K562 (cell line): ENCODE data around the gene ACOT7. TPM values are rescaled to one million over a fixed set of nuclear protein-coding genes. Genes with fewer than 3 reads are reported as not detected.

Experiments used
- FOXA1 ChIP-seq: fragments of 450-650 bp; IDR thresholded peaks from 2 replicates; pipeline ENCODE4 v1.6.1; 2016; ENCODE audit warnings: mild to moderate bottlenecking, borderline replicate concordance
- GATA2 ChIP-seq: sonication (generic); formaldehyde crosslinking; IDR thresholded peaks from 2 replicates; pipeline ENCODE4 v1.4.0; 2020; ENCODE audit warnings: mild to moderate bottlenecking, missing genetic modification reagents
- PHF8 ChIP-seq: fragments of 200-600 bp; sonication (generic); IDR thresholded peaks from 2 replicates; pipeline ENCODE4 v1.6.1; 2012; ENCODE audit warnings: mixed run types, mild to moderate bottlenecking, inconsistent platforms, low read length, moderate library complexity, borderline replicate concordance
- POLR2A ChIP-seq: fragments of 450-650 bp; conservative IDR thresholded peaks from 2 replicates; pipeline ENCODE4 v1.6.1; 2016
- ZFP36 ChIP-seq: fragments of 150-350 bp; IDR thresholded peaks from 2 replicates; pipeline ENCODE4 v1.6.1; 2018; ENCODE audit warnings: low read length, low read depth; ENCODE audit not compliant: partially characterized antibody
- ZKSCAN8 ChIP-seq: fragments of 200-800 bp; sonication (Bioruptor generic); IDR thresholded peaks from 2 replicates; pipeline ENCODE4 v1.6.1; 2016; ENCODE audit warnings: missing genetic modification characterization, missing compliant biosample characterization
- ZNF41 ChIP-seq: fragments of 250-450 bp; sonication (Bioruptor Pico); conservative IDR thresholded peaks from 2 replicates; pipeline ENCODE4 v1.4.0; 2020; ENCODE audit warnings: mild to moderate bottlenecking
- polyA plus RNA-seq, 8 experiments: library from polyadenylated mRNA; depleted of rRNA in 4 of 8; stranded (reverse) in 5 of 8; unstranded in 3 of 8; fragments of >200 nt; fragmentation: Nextera tagmentation in 2 of 8; fragmentation: Illumina TruSeq in 1 of 8; extraction: Ambion mirVana in 2 of 8; extraction: Trizol in 1 of 8; gene quantifications; 2 replicates each; pipeline versions ENCODE4 v1.2.1 to v1.2.3, GENCODE V29; 2011 to 2014; ENCODE audit warnings: inconsistent platforms in 1 of 8, missing spikeins in 1 of 8
- total RNA-seq, 7 experiments: library from RNA; depleted of rRNA in 6 of 7; stranded (reverse); fragments of >200 nt in 6 of 7; fragmentation: Illumina TruSeq in 2 of 7; extraction: Trizol in 2 of 7; gene quantifications; 2 replicates each; pipeline versions ENCODE4 v1.2.1 to v1.2.3, GENCODE V29; 2011 to 2021; ENCODE audit warnings: low replicate concordance in 1 of 7
- TF ChIP-seq, protein P1 (sequence below), 2 experiments: fragments of 450-650 bp in 1 of 2; IDR thresholded peaks; 2 replicates each; pipeline ENCODE4 v1.6.1; 2011 to 2017; ENCODE audit warnings: low read depth in 2 of 2, antibody characterized with exemption in 1 of 2, borderline replicate concordance in 1 of 2, low read length in 1 of 2, mild to moderate bottlenecking in 1 of 2, mixed read lengths in 1 of 2; ENCODE audit not compliant: control insufficient read depth in 1 of 2
- TF ChIP-seq, protein P2 (sequence below): IDR thresholded peaks from 3 replicates; pipeline ENCODE4 v1.6.1; 2011; ENCODE audit warnings: borderline replicate concordance, mild to moderate bottlenecking; ENCODE audit not compliant: insufficient read length, insufficient read depth

The ACOT7 gene
- total and polyA plus RNA-seq, 9 of the 15 experiments (the other 6 are each of a cell fraction or from before 2014, with no cell fraction given) = 7.0 to 92.6 (median 37.2) TPM

DNA sequence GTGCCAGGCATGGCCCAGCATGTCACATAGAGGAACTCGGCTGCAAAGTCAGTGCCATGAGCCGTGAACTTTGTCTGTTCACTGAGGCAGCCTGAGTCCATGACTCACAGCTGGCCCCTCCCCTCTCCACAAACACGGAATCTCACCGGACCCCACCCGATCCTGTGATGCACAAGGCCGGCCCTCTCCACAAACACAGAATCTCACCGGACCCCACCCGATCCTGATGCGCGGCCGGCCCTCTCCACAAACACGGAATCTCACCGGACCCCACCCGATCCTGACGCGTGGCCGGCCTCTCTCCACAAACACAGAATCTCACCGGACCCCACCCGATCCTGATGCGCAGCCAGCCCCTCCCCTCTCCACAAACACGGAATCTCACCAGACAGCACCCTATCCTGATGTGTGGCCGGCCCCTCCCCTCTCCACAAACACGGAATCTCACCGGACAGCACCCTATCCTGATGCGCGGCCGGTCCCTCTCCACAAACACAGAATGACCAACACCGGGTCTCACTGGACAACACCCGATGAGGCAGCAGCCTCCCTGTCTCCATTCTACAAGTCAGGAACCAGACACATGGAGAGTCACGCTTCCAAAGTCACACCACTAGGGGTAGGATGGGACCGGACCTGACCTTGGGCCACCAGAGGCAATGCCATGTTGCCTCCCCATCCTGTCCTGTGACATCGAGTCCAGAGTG is 93.1 kb downstream of the ACOT7 start (continued):
- TF ChIP-seq, protein P1, sequence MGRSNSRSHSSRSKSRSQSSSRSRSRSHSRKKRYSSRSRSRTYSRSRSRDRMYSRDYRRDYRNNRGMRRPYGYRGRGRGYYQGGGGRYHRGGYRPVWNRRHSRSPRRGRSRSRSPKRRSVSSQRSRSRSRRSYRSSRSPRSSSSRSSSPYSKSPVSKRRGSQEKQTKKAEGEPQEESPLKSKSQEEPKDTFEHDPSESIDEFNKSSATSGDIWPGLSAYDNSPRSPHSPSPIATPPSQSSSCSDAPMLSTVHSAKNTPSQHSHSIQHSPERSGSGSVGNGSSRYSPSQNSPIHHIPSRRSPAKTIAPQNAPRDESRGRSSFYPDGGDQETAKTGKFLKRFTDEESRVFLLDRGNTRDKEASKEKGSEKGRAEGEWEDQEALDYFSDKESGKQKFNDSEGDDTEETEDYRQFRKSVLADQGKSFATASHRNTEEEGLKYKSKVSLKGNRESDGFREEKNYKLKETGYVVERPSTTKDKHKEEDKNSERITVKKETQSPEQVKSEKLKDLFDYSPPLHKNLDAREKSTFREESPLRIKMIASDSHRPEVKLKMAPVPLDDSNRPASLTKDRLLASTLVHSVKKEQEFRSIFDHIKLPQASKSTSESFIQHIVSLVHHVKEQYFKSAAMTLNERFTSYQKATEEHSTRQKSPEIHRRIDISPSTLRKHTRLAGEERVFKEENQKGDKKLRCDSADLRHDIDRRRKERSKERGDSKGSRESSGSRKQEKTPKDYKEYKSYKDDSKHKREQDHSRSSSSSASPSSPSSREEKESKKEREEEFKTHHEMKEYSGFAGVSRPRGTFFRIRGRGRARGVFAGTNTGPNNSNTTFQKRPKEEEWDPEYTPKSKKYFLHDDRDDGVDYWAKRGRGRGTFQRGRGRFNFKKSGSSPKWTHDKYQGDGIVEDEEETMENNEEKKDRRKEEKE (IDR thresholded peaks at IDR 0.05; ENCODE audit: borderline replicate concordance in 1 of 2, control insufficient read depth in 1 of 2, low read depth in 2 of 2, low read length in 1 of 2) = no peak
- TF ChIP-seq ZKSCAN8 (CRISPR knock-in tag) (no peak), PHF8 (no peak), ZFP36 (no peak), FOXA1 (no peak), POLR2A (no peak), GATA2 (CRISPR knock-in tag) (no peak), ZNF41 (CRISPR knock-in tag) (no peak)
- TF ChIP-seq, protein P2, sequence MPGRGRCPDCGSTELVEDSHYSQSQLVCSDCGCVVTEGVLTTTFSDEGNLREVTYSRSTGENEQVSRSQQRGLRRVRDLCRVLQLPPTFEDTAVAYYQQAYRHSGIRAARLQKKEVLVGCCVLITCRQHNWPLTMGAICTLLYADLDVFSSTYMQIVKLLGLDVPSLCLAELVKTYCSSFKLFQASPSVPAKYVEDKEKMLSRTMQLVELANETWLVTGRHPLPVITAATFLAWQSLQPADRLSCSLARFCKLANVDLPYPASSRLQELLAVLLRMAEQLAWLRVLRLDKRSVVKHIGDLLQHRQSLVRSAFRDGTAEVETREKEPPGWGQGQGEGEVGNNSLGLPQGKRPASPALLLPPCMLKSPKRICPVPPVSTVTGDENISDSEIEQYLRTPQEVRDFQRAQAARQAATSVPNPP = no peak
- TF ChIP-seq, all 486 proteins: peak for 0
